Esophagus muscularis mucosa (tissue), 4 donors: ENCODE data around the gene TMEM43. TPM values are rescaled to one million over a fixed set of nuclear protein-coding genes. Genes with fewer than 3 reads are reported as not detected.
"Not testable (repeated sequence)": the region's sequence is repeated elsewhere in the genome, so short reads cannot be mapped to it uniquely, and the experiment has no call there.

ENCODE experiments used
- DNase-seq: peaks from one replicate; pipeline ENCODE4 v3.0.0-alpha.2; 2017; ENCODE audit errors: extremely low spot score
- H3K27ac ChIP-seq, 4 donors: fragments of 200-600 bp; sonication (generic); replicated peaks in 1 of 4; 1 replicate in 3 of 4; 2 replicates in 1 of 4; pipeline ENCODE4 v1.5.1; 2016 to 2019; ENCODE audit warnings: mild to moderate bottlenecking in 1 of 4
- H3K27me3 ChIP-seq, 4 donors: fragments of 200-600 bp; sonication (generic); one replicate each; pipeline versions ENCODE4 v1.5.1 to v1.6.0; 2016 to 2019
- H3K36me3 ChIP-seq, 4 donors: fragments of 200-600 bp; sonication (generic); one replicate each; pipeline ENCODE4 v1.5.1; 2016 to 2019
- H3K4me1 ChIP-seq, 4 donors: fragments of 200-600 bp; sonication (generic); one replicate each; pipeline ENCODE4 v1.5.1; 2016 to 2019
- H3K4me3 ChIP-seq, 4 donors: fragments of 200-600 bp; sonication (generic); 1 replicate in 2 of 4; 2 replicates in 2 of 4; pipeline ENCODE4 v1.5.1; 2016 to 2019; ENCODE audit warnings: mild to moderate bottlenecking in 4 of 4, moderate library complexity in 1 of 4
- H3K9me3 ChIP-seq, 4 donors: fragments of 200-600 bp; sonication (generic); 1 replicate in 3 of 4; 2 replicates in 1 of 4; pipeline ENCODE4 v1.5.1; 2016 to 2019
- EP300 ChIP-seq: sonication (generic); formaldehyde crosslinking; IDR thresholded peaks from one replicate; pipeline ENCODE4 v1.6.1; 2017; ENCODE audit warnings: antibody characterized with exemption
- POLR2A ChIP-seq: fragments of 450-650 bp; IDR thresholded peaks from one replicate; pipeline ENCODE4 v1.6.1; 2017; ENCODE audit warnings: antibody characterized with exemption, moderate library complexity, mild to moderate bottlenecking, low read depth
- POLR2AphosphoS5 ChIP-seq, 2 donors: sonication (generic); formaldehyde crosslinking; IDR thresholded peaks; one replicate each; pipeline ENCODE4 v1.6.1; 2017; ENCODE audit warnings: antibody characterized with exemption in 2 of 2
- WGBS: methylation state at CpG from one replicate; pipeline ENCODE4 v1.1.5; 2018; 5-methylcytosine and 5-hydroxymethylcytosine counted together
- intact Hi-C: fragments of 100-400 bp; cut with DNase I; formaldehyde crosslinking; loops from one replicate; pipeline ENCODE4 v1.15.1; 2023
- total RNA-seq, 4 donors: library from RNA; depleted of rRNA; stranded (reverse); fragments of >200 nt; gene quantifications; one replicate each; pipeline versions ENCODE4 v1.1.0 to v1.2.1, GENCODE V29; 2016
- TF ChIP-seq, protein P1 (sequence below), 3 experiments: fragments of 200-600 bp in 2 of 3; fragments of 450-650 bp in 1 of 3; sonication (generic) in 2 of 3; IDR thresholded peaks; one replicate each; pipeline ENCODE4 v1.5.1; 2017 to 2019; ENCODE audit warnings: antibody characterized with exemption in 3 of 3, mild to moderate bottlenecking in 2 of 3, moderate library complexity in 1 of 3

Gene TMEM43, protein sequence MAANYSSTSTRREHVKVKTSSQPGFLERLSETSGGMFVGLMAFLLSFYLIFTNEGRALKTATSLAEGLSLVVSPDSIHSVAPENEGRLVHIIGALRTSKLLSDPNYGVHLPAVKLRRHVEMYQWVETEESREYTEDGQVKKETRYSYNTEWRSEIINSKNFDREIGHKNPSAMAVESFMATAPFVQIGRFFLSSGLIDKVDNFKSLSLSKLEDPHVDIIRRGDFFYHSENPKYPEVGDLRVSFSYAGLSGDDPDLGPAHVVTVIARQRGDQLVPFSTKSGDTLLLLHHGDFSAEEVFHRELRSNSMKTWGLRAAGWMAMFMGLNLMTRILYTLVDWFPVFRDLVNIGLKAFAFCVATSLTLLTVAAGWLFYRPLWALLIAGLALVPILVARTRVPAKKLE
- 100 to 1,000 TPM; 131 to 208 (median 179) TPM for total RNA-seq

DNA sequence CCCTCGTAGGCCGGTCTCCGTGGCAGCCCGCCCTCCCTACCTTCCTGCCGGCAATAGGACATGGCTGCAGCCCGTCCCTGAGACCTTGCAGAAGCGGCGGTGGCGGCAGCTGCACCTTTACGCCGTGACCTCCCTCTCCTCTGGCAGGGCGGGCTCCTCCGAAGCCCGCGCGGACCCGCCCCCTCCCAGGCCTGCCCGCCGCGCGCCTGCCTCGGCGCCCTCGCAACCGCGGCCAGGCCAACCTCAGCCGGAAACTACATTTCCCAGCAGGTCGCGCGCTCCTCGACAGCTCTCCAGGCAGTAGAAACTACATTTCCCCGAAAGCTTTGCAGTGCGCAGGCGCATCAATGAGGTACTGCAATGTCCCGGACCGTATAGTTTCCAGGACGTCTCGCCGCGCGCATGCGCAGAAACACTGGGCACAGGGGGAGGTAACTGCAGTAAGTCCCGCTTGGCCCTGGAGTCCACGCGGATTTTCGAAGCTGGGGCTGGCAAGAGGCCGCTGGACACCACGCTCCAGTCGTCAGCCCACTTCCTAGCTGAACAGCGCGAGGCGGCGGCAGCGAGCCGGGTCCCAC lies at the start of gene TMEM43, which contains the start of gene CHCHD4:
Gene TMEM43, plus strand, starts transcription at position 438 of the 578 bp plus-strand sequence. CDS start 142 bp downstream, outside the sequence.
Gene CHCHD4, minus strand, starts transcription at position 256 of the 578 bp plus-strand sequence. Its CDS starts 194 bp downstream, at position 62.
- H3K27ac ChIP-seq, result peak within 1 kb of the TSS; percentile 96 to 99 (median 96)
- 0% methylated on average over 6 of the region's 55 CpGs for WGBS
- TF ChIP-seq, protein P1, sequence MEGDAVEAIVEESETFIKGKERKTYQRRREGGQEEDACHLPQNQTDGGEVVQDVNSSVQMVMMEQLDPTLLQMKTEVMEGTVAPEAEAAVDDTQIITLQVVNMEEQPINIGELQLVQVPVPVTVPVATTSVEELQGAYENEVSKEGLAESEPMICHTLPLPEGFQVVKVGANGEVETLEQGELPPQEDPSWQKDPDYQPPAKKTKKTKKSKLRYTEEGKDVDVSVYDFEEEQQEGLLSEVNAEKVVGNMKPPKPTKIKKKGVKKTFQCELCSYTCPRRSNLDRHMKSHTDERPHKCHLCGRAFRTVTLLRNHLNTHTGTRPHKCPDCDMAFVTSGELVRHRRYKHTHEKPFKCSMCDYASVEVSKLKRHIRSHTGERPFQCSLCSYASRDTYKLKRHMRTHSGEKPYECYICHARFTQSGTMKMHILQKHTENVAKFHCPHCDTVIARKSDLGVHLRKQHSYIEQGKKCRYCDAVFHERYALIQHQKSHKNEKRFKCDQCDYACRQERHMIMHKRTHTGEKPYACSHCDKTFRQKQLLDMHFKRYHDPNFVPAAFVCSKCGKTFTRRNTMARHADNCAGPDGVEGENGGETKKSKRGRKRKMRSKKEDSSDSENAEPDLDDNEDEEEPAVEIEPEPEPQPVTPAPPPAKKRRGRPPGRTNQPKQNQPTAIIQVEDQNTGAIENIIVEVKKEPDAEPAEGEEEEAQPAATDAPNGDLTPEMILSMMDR (IDR thresholded peaks at IDR 0.05), result peak in 1 of 3 experiments; percentile 23
- TF ChIP-seq EP300 (no peak), POLR2A (peak; percentile 84), POLR2AphosphoS5 (IDR thresholded peaks at IDR 0.05) (peak; percentile 96 to 97)
- H3K27me3 ChIP-seq, result no peaks in the 10 kb centered on the region
- H3K4me1 ChIP-seq, result peaks cover 37 to 55% (median 43%) of the 10 kb centered on the region in 4 donors
- no peaks in the 10 kb centered on the region for H3K9me3 ChIP-seq
- H3K36me3 ChIP-seq, result peaks cover 5 to 56% (median 41%) of the 10 kb centered on the region in 4 donors
- intact Hi-C loops, result loop anchor here (2.0 to 5.0 kb wide), 2 partner anchors 54 to 227 kb away; partner anchors contain the start of genes LSM3 and XPC
- peak within 1 kb of the TSS; percentile 68 to 94 (median 82) for H3K4me3 ChIP-seq
- peak; percentile 100 for DNase-seq

DNA sequence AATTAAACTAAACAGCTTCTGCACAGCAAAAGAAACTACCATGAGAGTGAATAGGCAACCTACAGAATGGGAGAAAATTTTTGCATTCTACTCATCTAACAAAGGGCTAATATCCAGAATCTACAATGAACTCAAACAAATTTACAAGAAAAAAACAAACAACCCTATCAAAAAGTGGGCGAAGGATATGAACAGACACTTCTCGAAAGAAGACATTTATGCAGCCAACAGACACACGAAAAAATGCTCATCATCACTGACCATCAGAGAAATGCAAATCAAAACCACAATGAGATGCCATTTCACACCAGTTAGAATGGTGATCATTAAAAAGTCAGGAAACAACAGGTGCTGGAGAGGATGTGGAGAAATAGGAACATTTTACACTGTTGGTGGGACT lies 49.6 kb upstream of the TMEM43 start:
- intact Hi-C loops, H3K27ac ChIP-seq, DNase-seq, H3K4me3 ChIP-seq, H3K36me3 ChIP-seq, H3K9me3 ChIP-seq, H3K4me1 ChIP-seq, H3K27me3 ChIP-seq: not testable (repeated sequence)
- 84% methylated on average over 3 of the region's 3 CpGs for WGBS

DNA sequence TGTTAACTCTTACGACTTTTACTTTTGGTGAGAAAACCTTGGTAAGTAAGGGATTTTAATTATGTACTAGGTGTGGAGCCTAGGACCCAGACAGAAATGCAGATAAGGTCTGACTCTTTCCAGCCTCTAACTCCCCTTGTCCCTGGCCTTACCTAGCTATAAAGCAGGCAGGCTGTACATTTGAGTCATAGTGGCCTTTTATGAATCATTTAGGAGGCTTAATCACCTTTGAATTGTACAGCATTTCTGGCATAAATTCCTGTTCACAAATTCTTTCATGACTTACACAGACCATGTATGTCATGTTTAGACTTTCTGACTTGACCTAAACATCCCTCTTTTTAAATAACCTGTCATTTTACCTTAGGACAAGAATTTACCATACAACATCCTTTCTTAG lies 47.5 kb upstream of the TMEM43 start:
- Histone ChIP-seq H3K27me3 (no peaks in the 10 kb centered on the region), H3K4me1 (no peaks in the 10 kb centered on the region), H3K27ac (no peak overlapping the region), H3K4me3 (no peak overlapping the region), H3K9me3 (no peaks in the 10 kb centered on the region), H3K36me3 (no peaks in the 10 kb centered on the region)
- WGBS, result 86% methylated on average over 1 of the region's 1 CpG
- no peak for DNase-seq
- TF ChIP-seq, protein P1 (IDR thresholded peaks at IDR 0.05), result no peak
- TF ChIP-seq EP300, result no peak
- no peak for TF ChIP-seq POLR2AphosphoS5 (IDR thresholded peaks at IDR 0.05)
- TF ChIP-seq POLR2A, result no peak
- intact Hi-C loops, result no loop called here

DNA sequence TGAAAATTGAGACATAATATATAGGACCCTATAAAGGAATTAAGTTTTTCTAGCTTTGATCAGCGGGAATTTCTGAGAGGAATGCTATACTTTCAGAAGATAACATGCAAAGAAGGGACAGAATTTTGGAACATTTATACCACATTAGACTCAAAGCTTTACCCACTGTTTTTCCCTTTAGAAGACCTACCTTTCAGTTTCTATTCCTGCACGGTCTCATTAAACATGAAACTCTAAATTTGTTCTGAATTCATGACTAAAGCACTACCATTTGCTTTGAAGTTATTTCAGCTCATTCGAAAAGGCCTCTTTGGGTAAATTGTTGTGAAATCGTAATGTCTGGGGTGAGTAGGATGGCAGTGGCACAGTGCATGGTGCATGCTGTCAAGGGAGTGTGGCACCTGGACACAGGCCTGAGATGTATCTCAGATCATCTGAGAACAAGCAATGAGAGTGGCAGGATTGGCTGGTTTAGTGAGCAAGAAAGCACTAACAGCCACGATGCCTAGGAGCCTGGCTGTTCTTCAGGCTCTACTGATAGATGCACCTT lies 42.7 kb upstream of the TMEM43 start:
- DNase-seq, result no peak
- H3K27ac ChIP-seq, result no peak overlapping the region
- no peak overlapping the region for H3K4me3 ChIP-seq
- TF ChIP-seq EP300, result no peak
- TF ChIP-seq POLR2AphosphoS5 (IDR thresholded peaks at IDR 0.05), result no peak
- no peak for TF ChIP-seq POLR2A
- TF ChIP-seq, protein P1 (IDR thresholded peaks at IDR 0.05), result no peak
- no peaks in the 10 kb centered on the region for H3K9me3 ChIP-seq
- WGBS, result 68% methylated on average over 5 of the region's 5 CpGs
- intact Hi-C loops, result no loop called here
- H3K27me3 ChIP-seq, result no peaks in the 10 kb centered on the region
- no peaks in the 10 kb centered on the region for H3K4me1 ChIP-seq
- no peaks in the 10 kb centered on the region for H3K36me3 ChIP-seq

DNA sequence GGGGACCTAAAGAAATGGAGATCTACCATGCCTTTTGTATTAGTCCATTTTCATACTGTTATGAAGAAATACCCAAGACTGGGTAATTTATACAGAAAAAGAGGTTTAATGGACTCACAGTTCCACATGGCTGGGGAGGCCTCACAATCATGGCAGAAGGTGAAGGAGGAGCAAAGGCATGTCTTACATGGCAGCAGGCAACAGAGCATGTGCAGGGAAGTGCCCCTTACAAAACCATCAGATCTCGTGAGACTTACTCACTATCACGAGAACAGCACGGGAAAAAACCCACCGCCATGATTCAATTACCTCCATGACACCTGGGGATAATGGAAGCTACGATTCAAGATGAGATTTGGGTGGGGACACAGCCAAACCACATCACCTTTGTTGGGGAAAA lies 37.4 kb upstream of the TMEM43 start:
- 60% methylated on average over 5 of the region's 5 CpGs for WGBS
- H3K9me3 ChIP-seq, H3K36me3 ChIP-seq, H3K4me1 ChIP-seq, intact Hi-C loops, DNase-seq, H3K27ac ChIP-seq, H3K27me3 ChIP-seq, H3K4me3 ChIP-seq: not testable (repeated sequence)

DNA sequence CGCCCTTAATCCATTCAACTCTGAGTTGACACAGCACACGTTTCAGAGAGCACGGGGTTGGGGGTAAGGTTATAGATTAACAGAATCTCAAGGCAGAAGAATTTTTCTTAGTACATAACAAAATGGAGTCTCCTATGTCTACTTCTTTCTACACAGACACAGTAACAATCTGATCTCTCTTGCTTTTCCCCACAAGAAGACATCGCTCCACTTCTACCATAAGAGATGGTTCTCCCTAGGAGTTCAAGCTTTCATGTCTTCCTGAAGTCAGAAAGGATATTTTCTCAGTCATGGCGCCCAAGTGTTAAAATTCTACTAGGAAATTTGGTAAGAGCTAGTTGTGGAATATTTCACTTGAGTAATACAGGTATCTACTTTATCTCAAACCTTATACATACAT lies 32.9 kb upstream of the TMEM43 start:
- DNase-seq, H3K4me1 ChIP-seq, H3K27ac ChIP-seq, H3K36me3 ChIP-seq, H3K4me3 ChIP-seq, H3K27me3 ChIP-seq, H3K9me3 ChIP-seq, intact Hi-C loops: not testable (repeated sequence)
- 91% methylated on average over 2 of the region's 5 CpGs for WGBS
